ENCODE results near the gene SMCP. TPM values are rescaled to one million over a fixed set of nuclear protein-coding genes. Genes with fewer than 3 reads are reported as not detected.

SMCP gene
- total and polyA plus RNA-seq, 2 of the 13 experiments (the other 11 are each of a cell fraction or from before 2014, with no cell fraction given), result not detected

- TF ChIP-seq ZBTB40 (IDR thresholded peaks at IDR 0.05), result no peak
- no peak for TF ChIP-seq ZBTB40 (CRISPR knock-in tag; IDR thresholded peaks at IDR 0.05)
- no peak for TF ChIP-seq MEIS2 (CRISPR knock-in tag; IDR thresholded peaks at IDR 0.05)
- no peak for TF ChIP-seq ZNF407 (CRISPR knock-in tag; IDR thresholded peaks at IDR 0.05; ENCODE audit: not compliant biosample characterization)
- no peak for TF ChIP-seq ZNF75D (CRISPR knock-in tag; IDR thresholded peaks at IDR 0.05; ENCODE audit: borderline replicate concordance)
- TF ChIP-seq TAF1 (CRISPR knock-in tag; IDR thresholded peaks at IDR 0.05), result no peak
- TF ChIP-seq ZNF329 (CRISPR knock-in tag; IDR thresholded peaks at IDR 0.05; ENCODE audit: low read depth), result no peak
Observed at GRCh38 chr1:152884966-152885624, 7.0 kb downstream of the SMCP start (continued).

Data from HepG2 (cell line).